Glomerular visceral epithelial cell (primary cell): ENCODE measurements around the gene WDFY4.
"Not testable (repeated sequence)": the region's sequence is repeated elsewhere in the genome, so short reads cannot be mapped to it uniquely, and the experiment has no call there.

Source experiments
- DNase-seq: peaks from one replicate; pipeline ENCODE4 v3.0.0-alpha.2; 2016; ENCODE audit errors: extremely low spot score

WDFY4 gene

GRCh38 chr10:48684792-48685623 is at the start of gene WDFY4:
Gene WDFY4, plus strand, starts transcription at chr10:48684873. Its CDS starts 24,860 bp downstream, at chr10:48709733.
- DNase-seq: no peak

- DNase-seq: no peak
These were observed 49.6 kb upstream of the WDFY4 start for GRCh38 chr10:48634984-48635557.

- DNase-seq: no peak
These were observed 48.4 kb upstream of the WDFY4 start for GRCh38 chr10:48636231-48636630.

GRCh38 chr10:48636901-48637300 is 47.8 kb upstream of the WDFY4 start:
- no peak for DNase-seq

- DNase-seq: no peak
These were observed 46.5 kb upstream of the WDFY4 start for GRCh38 chr10:48638158-48638557.

- DNase-seq: no peak
These were observed 45.7 kb upstream of the WDFY4 start for GRCh38 chr10:48638739-48639527.

GRCh38 chr10:48639632-48640031 is 45.0 kb upstream of the WDFY4 start:
- no peak for DNase-seq

- no peak for DNase-seq
These were observed 44.3 kb upstream of the WDFY4 start for GRCh38 chr10:48640326-48640725.

GRCh38 chr10:48641099-48641690 is 43.5 kb upstream of the WDFY4 start:
- DNase-seq: not testable (repeated sequence)

GRCh38 chr10:48645600-48645999 is 39.1 kb upstream of the WDFY4 start:
- DNase-seq: no peak

GRCh38 chr10:48647073-48647472 is 37.6 kb upstream of the WDFY4 start:
- not testable (repeated sequence) for DNase-seq

- DNase-seq: no peak
These were observed 36.3 kb upstream of the WDFY4 start for GRCh38 chr10:48648172-48648942.

GRCh38 chr10:48649349-48649944 is 35.2 kb upstream of the WDFY4 start:
- DNase-seq: no peak

GRCh38 chr10:48651293-48651692 is 33.4 kb upstream of the WDFY4 start:
- DNase-seq: no peak

- DNase-seq: no peak
These were observed 32.8 kb upstream of the WDFY4 start for GRCh38 chr10:48651839-48652238.

GRCh38 chr10:48652344-48652743 is 32.3 kb upstream of the WDFY4 start:
- no peak for DNase-seq

- DNase-seq: no peak
These were observed 31.3 kb upstream of the WDFY4 start for GRCh38 chr10:48653347-48653746.

GRCh38 chr10:48653944-48654698 is 30.6 kb upstream of the WDFY4 start:
- no peak for DNase-seq

GRCh38 chr10:48655411-48656240 is 29.0 kb upstream of the WDFY4 start:
- DNase-seq: peak; percentile 86
